Endothelial cell of umbilical vein (primary cell): ENCODE data around the gene FAM83C. TPM values are rescaled to one million over a fixed set of nuclear protein-coding genes. Genes with fewer than 3 reads are reported as not detected.

ENCODE experiments used
- BruUV-seq: library from RNA; stranded (reverse); fragments of 400-500 nt; replicated peaks from 2 replicates; lab custom pipeline; 2021; lab: Mats Ljungman, UMichigan
- CTCF ChIA-PET: fragments of 300-600, 350-600 bp; sonication (Branson Sonifier 250); formaldehyde crosslinking; loops from one replicate; lab custom pipeline; 2021; ENCODE audit warnings: antibody characterized with exemption, inconsistent platforms; lab: Charles Lee
- POLR2A ChIA-PET: fragments of 300-600, 350-600 bp; sonication (Branson Sonifier 250); formaldehyde crosslinking; loops from one replicate; lab custom pipeline; 2021; ENCODE audit warnings: antibody characterized with exemption, inconsistent platforms; lab: Charles Lee
- DNase-seq: peaks from one replicate; pipeline ENCODE4 v3.0.0-alpha.2; 2011; ENCODE audit warnings: low read depth, low spot score
- FAIRE-seq: peaks from 2 replicates; lab custom pipeline; 2011; peaks lifted over from hg19 to GRCh38; lab: Jason Lieb, UNC
- H2AFZ ChIP-seq: 2 replicates; pipeline ENCODE4 v1.6.0; 2012; ENCODE audit warnings: low read depth, low read length, control low read depth, inconsistent platforms
- H3K27ac ChIP-seq: 2 replicates; pipeline ENCODE4 v1.5.1; 2011; ENCODE audit warnings: low read depth, mild to moderate bottlenecking, control low read depth, low read length, moderate library complexity; ENCODE audit not compliant: insufficient read depth
- H3K27me3 ChIP-seq, 2 experiments: 2 replicates each; pipeline versions ENCODE4 v1.6.0 to v1.6.1; 2011; ENCODE audit warnings: low read length in 2 of 2, mixed read lengths in 1 of 2; ENCODE audit not compliant: control insufficient read depth in 2 of 2, insufficient read depth in 2 of 2
- H3K36me3 ChIP-seq, 2 experiments: 2 replicates in 1 of 2; 3 replicates in 1 of 2; pipeline ENCODE4 v1.5.1; 2011; ENCODE audit warnings: low read length in 2 of 2, mild to moderate bottlenecking in 1 of 2, moderate library complexity in 1 of 2; ENCODE audit not compliant: control insufficient read depth in 2 of 2, insufficient read depth in 2 of 2; ENCODE audit errors: extremely low read depth in 1 of 2
- H3K4me1 ChIP-seq: 3 replicates; pipeline ENCODE4 v1.5.1; 2011; ENCODE audit warnings: mild to moderate bottlenecking, low read length; ENCODE audit not compliant: control insufficient read depth, insufficient read depth; ENCODE audit errors: extremely low read depth
- H3K4me2 ChIP-seq: 2 replicates; pipeline ENCODE4 v1.6.1; 2011; ENCODE audit warnings: low read length, control low read depth, mixed read lengths; ENCODE audit not compliant: insufficient read depth
- H3K4me3 ChIP-seq, 3 experiments: fragments of 200-600 bp in 1 of 3; sonication (generic), shearing (Covaris generic) in 1 of 3; replicated peaks in 1 of 3; 2 replicates each; pipeline ENCODE4 v1.5.1; 2011 to 2016; ENCODE audit warnings: control low read depth in 3 of 3, low read length in 3 of 3, mild to moderate bottlenecking in 2 of 3, inconsistent platforms in 1 of 3, low read depth in 1 of 3, moderate library complexity in 1 of 3; ENCODE audit not compliant: insufficient read depth in 1 of 3
- H3K79me2 ChIP-seq: 2 replicates; pipeline ENCODE4 v1.6.0; 2012; ENCODE audit warnings: low read length, inconsistent platforms; ENCODE audit not compliant: control insufficient read depth, insufficient read depth
- H3K9ac ChIP-seq: replicated peaks from 2 replicates; pipeline ENCODE3; 2011; ENCODE audit warnings: low read length, control low read depth; ENCODE audit not compliant: insufficient read depth; ENCODE audit errors: extremely low read depth
- H3K9me1 ChIP-seq: replicated peaks from 3 replicates; pipeline ENCODE4 v1.6.0; 2011; ENCODE audit warnings: mild to moderate bottlenecking, low read length; ENCODE audit not compliant: control insufficient read depth, insufficient read depth; ENCODE audit errors: extremely low read depth
- H3K9me3 ChIP-seq: replicated peaks from 2 replicates; pipeline ENCODE4 v1.5.1; 2012; ENCODE audit warnings: low read length, inconsistent platforms; ENCODE audit not compliant: control insufficient read depth, insufficient read depth
- H4K20me1 ChIP-seq: replicated peaks from 2 replicates; pipeline ENCODE3; 2011; ENCODE audit warnings: mild to moderate bottlenecking, low read length; ENCODE audit not compliant: control insufficient read depth, insufficient read depth; ENCODE audit errors: extremely low read depth
- EZH2 ChIP-seq: IDR thresholded peaks from 2 replicates; pipeline ENCODE4 v1.6.1; 2012; ENCODE audit warnings: borderline replicate concordance, low read depth, mild to moderate bottlenecking, moderate library complexity, low read length, inconsistent platforms; ENCODE audit not compliant: severe bottlenecking
- FOS ChIP-seq: IDR thresholded peaks from 2 replicates; pipeline ENCODE4 v1.6.1; 2011; ENCODE audit warnings: mild to moderate bottlenecking, low read length, moderate library complexity, borderline replicate concordance; ENCODE audit not compliant: insufficient read depth
- GATA2 ChIP-seq: IDR thresholded peaks from 2 replicates; pipeline ENCODE4 v1.7.0; 2011; ENCODE audit warnings: low read depth, mild to moderate bottlenecking, moderate library complexity, mixed read lengths, low read length; ENCODE audit not compliant: insufficient read length, insufficient read depth
- JUN ChIP-seq: IDR thresholded peaks from 2 replicates; pipeline ENCODE4 v1.6.1; 2011; ENCODE audit warnings: borderline replicate concordance, low read depth; ENCODE audit not compliant: insufficient read length, insufficient read depth
- MYC ChIP-seq: IDR thresholded peaks from one replicate; pipeline ENCODE4 v1.6.1; 2011; ENCODE audit warnings: mild to moderate bottlenecking, low read depth, low read length
- POLR2A ChIP-seq: IDR thresholded peaks from 2 replicates; pipeline ENCODE4 v1.6.1; 2012; ENCODE audit warnings: low read depth, mild to moderate bottlenecking, control low read depth, low read length
- POLR2AphosphoS5 ChIP-seq: IDR thresholded peaks from 2 replicates; pipeline ENCODE4 v1.6.1; 2012; ENCODE audit warnings: low read depth, mild to moderate bottlenecking, control low read depth, low read length, moderate library complexity; ENCODE audit not compliant: insufficient read depth
- dilution Hi-C: fragments of 300-500 bp; cut with MboI; formaldehyde crosslinking; loops from one replicate; pipeline ENCODE4 v1.15.0; 2019; ENCODE audit warnings: low sequenced_read_pairs; ENCODE audit not compliant: extremely low pct_ligation_motif_present
- intact Hi-C: fragments of 100-400 bp; cut with micrococcal nuclease; formaldehyde crosslinking; loops from one replicate; pipeline ENCODE4 v1.10.0; 2022
- polyA plus RNA-seq, 4 experiments: library from polyadenylated mRNA; depleted of rRNA in 3 of 4; stranded (reverse) in 3 of 4; unstranded in 1 of 4; fragments of >200 nt; gene quantifications; 2 replicates each; pipeline versions ENCODE4 v1.2.1 to v1.2.3, GENCODE V29; 2011 to 2012; ENCODE audit warnings: missing spikeins in 1 of 4
- total RNA-seq: library from RNA; stranded (reverse); gene quantifications from 2 replicates; pipeline ENCODE4 v1.2.3, GENCODE V29; 2021
- TF ChIP-seq, protein P1 (sequence below), 2 donors: IDR thresholded peaks; 1 replicate in 1 of 2; 2 replicates in 1 of 2; pipeline ENCODE4 v1.5.1; 2011; ENCODE audit warnings: low read length in 2 of 2, mild to moderate bottlenecking in 2 of 2, moderate library complexity in 2 of 2, control low read depth in 1 of 2, inconsistent platforms in 1 of 2, low read depth in 1 of 2; ENCODE audit not compliant: insufficient read depth in 1 of 2; ENCODE audit errors: extremely low read depth in 1 of 2
- TF ChIP-seq, protein P2 (sequence below): IDR thresholded peaks from 2 replicates; pipeline ENCODE4 v1.6.1; 2011; ENCODE audit not compliant: insufficient read depth, insufficient read length

The FAM83C gene
- total and polyA plus RNA-seq, 2 donors (not counting 3 experiments of a cell fraction or from before 2014, with no cell fraction given) = not detected

DNA sequence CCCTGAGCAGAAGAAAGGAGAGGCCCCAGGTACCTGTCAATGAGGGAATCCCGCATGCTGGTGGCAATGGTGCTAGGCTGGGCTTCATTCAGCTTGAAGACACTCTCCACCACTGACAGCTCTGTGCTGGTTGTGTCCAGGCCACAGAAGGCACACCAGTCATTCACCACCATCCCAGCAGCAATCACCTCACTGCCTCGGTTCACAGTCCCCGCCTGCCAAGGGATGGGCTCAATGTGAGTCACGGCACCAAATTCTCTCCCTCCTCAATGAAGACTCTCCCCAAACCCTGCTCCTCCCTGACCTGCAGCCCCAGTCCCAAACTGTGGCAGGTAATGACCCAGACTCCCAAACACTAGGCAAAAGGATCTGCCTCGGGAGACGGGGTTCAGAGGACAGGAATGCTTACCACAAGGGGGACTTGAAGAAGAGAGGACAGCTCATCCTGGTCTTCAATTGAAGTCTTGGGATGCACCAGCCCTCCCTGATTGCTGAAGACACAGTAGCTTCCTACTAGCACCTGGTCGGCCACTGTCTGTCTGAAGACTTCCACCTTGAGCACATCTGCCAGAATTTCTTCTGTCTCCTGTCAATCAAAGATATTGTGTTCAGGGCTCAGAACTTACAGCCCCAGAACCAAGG lies 12.6 kb downstream of the FAM83C start:
- Histone ChIP-seq H3K36me3 (peaks cover 18 to 25% of the 10 kb centered on the region in 2 experiments), H3K4me1 (peaks cover 15% of the 10 kb centered on the region), H3K79me2 (peaks cover 43% of the 10 kb centered on the region), H3K4me3 (no peak overlapping the region), H3K27me3 (no peaks in the 10 kb centered on the region), H3K9ac (no peak overlapping the region), H3K27ac (no peak overlapping the region), H2AFZ (no peak overlapping the region), H4K20me1 (no peaks in the 10 kb centered on the region), H3K4me2 (no peak overlapping the region), H3K9me1 (no peaks in the 10 kb centered on the region), H3K9me3 (no peaks in the 10 kb centered on the region)
- DNase-seq (no peak), FAIRE-seq (no peak)
- TF ChIP-seq GATA2 (no peak), MYC (no peak), EZH2 (no peak), POLR2A (no peak), JUN (no peak), POLR2AphosphoS5 (no peak), FOS (no peak)
- TF ChIP-seq, protein P1, sequence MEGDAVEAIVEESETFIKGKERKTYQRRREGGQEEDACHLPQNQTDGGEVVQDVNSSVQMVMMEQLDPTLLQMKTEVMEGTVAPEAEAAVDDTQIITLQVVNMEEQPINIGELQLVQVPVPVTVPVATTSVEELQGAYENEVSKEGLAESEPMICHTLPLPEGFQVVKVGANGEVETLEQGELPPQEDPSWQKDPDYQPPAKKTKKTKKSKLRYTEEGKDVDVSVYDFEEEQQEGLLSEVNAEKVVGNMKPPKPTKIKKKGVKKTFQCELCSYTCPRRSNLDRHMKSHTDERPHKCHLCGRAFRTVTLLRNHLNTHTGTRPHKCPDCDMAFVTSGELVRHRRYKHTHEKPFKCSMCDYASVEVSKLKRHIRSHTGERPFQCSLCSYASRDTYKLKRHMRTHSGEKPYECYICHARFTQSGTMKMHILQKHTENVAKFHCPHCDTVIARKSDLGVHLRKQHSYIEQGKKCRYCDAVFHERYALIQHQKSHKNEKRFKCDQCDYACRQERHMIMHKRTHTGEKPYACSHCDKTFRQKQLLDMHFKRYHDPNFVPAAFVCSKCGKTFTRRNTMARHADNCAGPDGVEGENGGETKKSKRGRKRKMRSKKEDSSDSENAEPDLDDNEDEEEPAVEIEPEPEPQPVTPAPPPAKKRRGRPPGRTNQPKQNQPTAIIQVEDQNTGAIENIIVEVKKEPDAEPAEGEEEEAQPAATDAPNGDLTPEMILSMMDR (IDR thresholded peaks at IDR 0.05; ENCODE audit: extremely low read depth in 1 of 2, insufficient read depth in 1 of 2, low read depth in 1 of 2, low read length in 2 of 2) = no peak
- TF ChIP-seq, protein P2, sequence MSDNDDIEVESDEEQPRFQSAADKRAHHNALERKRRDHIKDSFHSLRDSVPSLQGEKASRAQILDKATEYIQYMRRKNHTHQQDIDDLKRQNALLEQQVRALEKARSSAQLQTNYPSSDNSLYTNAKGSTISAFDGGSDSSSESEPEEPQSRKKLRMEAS = no peak
- BruUV-seq = no TSS peak
- ChIA-PET CTCF (interaction anchor here (1.0 to 1.4 kb wide), 3 partner anchors 24 to 168 kb away, joined by 3 to 5 read pairs (median 3); no protein-coding TSS in a partner anchor), POLR2A (no interaction called here)
- dilution Hi-C loops (no loop called here), intact Hi-C loops (no loop called here)
